ENCODE measurements around the gene TAF4B.

DNA sequence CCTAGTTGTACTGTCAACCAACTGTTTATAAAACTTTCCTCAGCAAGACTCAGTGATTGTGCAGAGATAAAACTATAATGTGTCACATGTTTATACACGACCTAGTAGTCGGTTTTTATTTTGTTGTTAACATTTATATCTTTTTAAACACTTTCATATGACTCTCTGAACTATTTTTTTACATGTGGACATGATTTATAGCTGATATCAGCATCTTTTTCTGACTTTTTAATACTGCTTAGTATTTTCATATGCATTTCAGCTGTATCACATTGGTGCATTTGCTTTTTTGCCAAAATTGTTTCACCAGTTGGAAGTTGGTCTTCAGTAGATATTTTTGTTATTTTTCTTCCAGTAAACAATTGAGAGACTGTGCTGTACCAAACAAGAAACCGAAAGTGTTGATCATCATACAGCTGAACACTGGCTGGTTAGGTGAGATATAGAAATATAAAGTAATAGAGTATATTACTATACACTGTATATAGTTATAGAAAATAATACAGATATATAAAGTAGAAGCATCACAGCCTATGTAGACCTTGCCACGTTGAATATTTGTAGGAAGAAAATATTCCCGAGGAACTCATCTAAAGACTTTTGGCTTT is 167.9 kb downstream of the TAF4B start:
- no peak for TF ChIP-seq ZNF780A (CRISPR knock-in tag; IDR thresholded peaks at IDR 0.05)
- TF ChIP-seq, protein P1, sequence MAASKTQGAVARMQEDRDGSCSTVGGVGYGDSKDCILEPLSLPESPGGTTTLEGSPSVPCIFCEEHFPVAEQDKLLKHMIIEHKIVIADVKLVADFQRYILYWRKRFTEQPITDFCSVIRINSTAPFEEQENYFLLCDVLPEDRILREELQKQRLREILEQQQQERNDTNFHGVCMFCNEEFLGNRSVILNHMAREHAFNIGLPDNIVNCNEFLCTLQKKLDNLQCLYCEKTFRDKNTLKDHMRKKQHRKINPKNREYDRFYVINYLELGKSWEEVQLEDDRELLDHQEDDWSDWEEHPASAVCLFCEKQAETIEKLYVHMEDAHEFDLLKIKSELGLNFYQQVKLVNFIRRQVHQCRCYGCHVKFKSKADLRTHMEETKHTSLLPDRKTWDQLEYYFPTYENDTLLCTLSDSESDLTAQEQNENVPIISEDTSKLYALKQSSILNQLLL (CRISPR knock-in tag; IDR thresholded peaks at IDR 0.05; ENCODE audit: borderline replicate concordance), result no peak
